Pancreas (tissue), 10 donors: Measurements from ENCODE around the gene CCDC28B. TPM values are rescaled to one million over a fixed set of nuclear protein-coding genes. Genes with fewer than 3 reads are reported as not detected.
"Not testable (repeated sequence)": the region's sequence is repeated elsewhere in the genome, so short reads cannot be mapped to it uniquely, and the experiment has no call there.

Experiments
- ATAC-seq, 4 donors: fragments of 200-7000 bp; cut with Tn5 transposase; one replicate each; pipeline versions ENCODE4 v1.8.0 to v1.9.1; 2020; ENCODE audit warnings: mild to moderate bottlenecking in 4 of 4, moderate library complexity in 4 of 4
- DNase-seq, 6 donors: peaks; one replicate each; pipeline ENCODE4 v3.0.0-alpha.2; 2020
- FAIRE-seq: peaks from 2 replicates; lab custom pipeline; 2012; peaks lifted over from hg19 to GRCh38; lab: Jason Lieb, UNC
- H3K27ac ChIP-seq, 4 donors: fragments of 200-600 bp; sonication (generic); 1 replicate in 3 of 4; 2 replicates in 1 of 4; pipeline versions ENCODE4 v1.5.0 to v1.8.0; 2020
- H3K27me3 ChIP-seq, 4 donors: fragments of 200-600 bp; one replicate each; pipeline ENCODE4 v1.8.0; 2021
- H3K36me3 ChIP-seq, 3 donors: fragments of 200-600 bp; sonication (generic) in 1 of 3; one replicate each; pipeline versions ENCODE4 v1.5.0 to v1.8.0; 2020 to 2021
- H3K4me1 ChIP-seq, 3 donors: fragments of 200-600 bp; one replicate each; pipeline ENCODE4 v1.8.0; 2021
- H3K4me3 ChIP-seq, 4 donors: fragments of 200-600 bp; sonication (generic) in 2 of 4; one replicate each; pipeline versions ENCODE4 v1.5.0 to v1.8.0; 2020 to 2021
- H3K9me3 ChIP-seq, 4 donors: fragments of 200-600 bp; one replicate each; pipeline ENCODE4 v1.8.0; 2021
- WGBS, 2 donors: extraction: QIAGEN DNeasy Blood & Tissue Kit; methylation state at CpG; one replicate each; pipeline ENCODE4 v1.1.7; 2013; 5-methylcytosine and 5-hydroxymethylcytosine counted together
- intact Hi-C, 3 donors: fragments of 100-400 bp; cut with DNase I; formaldehyde crosslinking; loops; one replicate each; pipeline versions ENCODE4 v1.11.1 to v1.14.2; 2022
- polyA plus RNA-seq, 2 donors: library from polyadenylated mRNA; stranded (reverse); fragments of 200-250 nt; gene quantifications; one replicate each; pipeline ENCODE4 v1.2.3, GENCODE V29; 2013
- total RNA-seq, 6 donors: library from RNA; stranded (reverse); fragmentation: NEBNext Ultra II Directional in 4 of 6; extraction: Animal tissue kit (Norgen Biotek cat#: 25700) in 4 of 6; gene quantifications; one replicate each; pipeline versions ENCODE4 v1.2.1 to v1.2.4, GENCODE V29; 2021 to 2023
- TF ChIP-seq, protein P1 (sequence below), 4 donors: fragments of 200-600 bp; sonication (generic) in 3 of 4; IDR thresholded peaks; one replicate each; pipeline versions ENCODE4 v1.5.0 to v1.8.0; 2021; ENCODE audit warnings: antibody characterized with exemption in 4 of 4
- donor health status: healthy with polysubstance abuse.
- donor health status: DM: no; HTN: no; CAD: no; lungs with moderate emphysema.
- donor health status: DM: no; HTN: no; CAD: no.
- donor health status: control.
- donor health status: control.
- donor health status: Bipolar disorder and iron deficiency.
- donor health status: DM: yes; HTN: yes; CAD: no.
- donor health status: DM: no; HTN: no; CAD: no.
- donor health status: DM: no; HTN: no; CAD: no.
- donor health status: DM: yes; HTN: yes; CAD: no.

The CCDC28B gene
- total and polyA plus RNA-seq, 8 donors: 1.6 to 8.5 (median 3.6) TPM

DNA sequence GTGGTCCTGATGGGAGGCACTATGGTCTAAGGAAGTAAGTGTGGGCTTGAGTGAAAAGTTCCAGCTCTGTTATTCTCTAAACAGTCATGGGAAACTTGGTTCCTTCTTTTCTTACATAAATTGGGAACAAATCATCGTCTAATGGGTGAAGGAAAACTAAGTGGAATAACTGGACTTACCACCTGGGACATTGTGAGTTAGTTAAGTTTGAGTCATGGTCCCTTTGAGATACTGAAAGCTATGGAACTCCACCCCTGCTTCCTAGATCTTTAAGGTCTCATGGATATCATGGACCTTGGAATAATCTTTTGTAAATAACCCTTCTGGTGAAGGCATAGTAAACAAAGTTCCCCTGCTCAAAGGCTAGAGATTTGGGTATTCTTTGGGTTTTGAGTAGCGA, 37.0 kb upstream of the CCDC28B start:
- Histone ChIP-seq H3K4me3 (no peak overlapping the region), H3K36me3 (peaks cover 3 to 43% (median 14%) of the 10 kb centered on the region in 3 donors), H3K27me3 (no peaks in the 10 kb centered on the region), H3K9me3 (no peaks in the 10 kb centered on the region), H3K27ac (no peak overlapping the region), H3K4me1 (peaks cover 0 to 3% (median 0%) of the 10 kb centered on the region in 3 donors)
- intact Hi-C loops: no loop called here
- no peak for FAIRE-seq
- no peak for DNase-seq
- peak; percentile 49 to 69 (median 64) for ATAC-seq
- 33 to 43% methylated on average over 2 of the region's 2 CpGs for WGBS, 2 donors
- TF ChIP-seq, protein P1, sequence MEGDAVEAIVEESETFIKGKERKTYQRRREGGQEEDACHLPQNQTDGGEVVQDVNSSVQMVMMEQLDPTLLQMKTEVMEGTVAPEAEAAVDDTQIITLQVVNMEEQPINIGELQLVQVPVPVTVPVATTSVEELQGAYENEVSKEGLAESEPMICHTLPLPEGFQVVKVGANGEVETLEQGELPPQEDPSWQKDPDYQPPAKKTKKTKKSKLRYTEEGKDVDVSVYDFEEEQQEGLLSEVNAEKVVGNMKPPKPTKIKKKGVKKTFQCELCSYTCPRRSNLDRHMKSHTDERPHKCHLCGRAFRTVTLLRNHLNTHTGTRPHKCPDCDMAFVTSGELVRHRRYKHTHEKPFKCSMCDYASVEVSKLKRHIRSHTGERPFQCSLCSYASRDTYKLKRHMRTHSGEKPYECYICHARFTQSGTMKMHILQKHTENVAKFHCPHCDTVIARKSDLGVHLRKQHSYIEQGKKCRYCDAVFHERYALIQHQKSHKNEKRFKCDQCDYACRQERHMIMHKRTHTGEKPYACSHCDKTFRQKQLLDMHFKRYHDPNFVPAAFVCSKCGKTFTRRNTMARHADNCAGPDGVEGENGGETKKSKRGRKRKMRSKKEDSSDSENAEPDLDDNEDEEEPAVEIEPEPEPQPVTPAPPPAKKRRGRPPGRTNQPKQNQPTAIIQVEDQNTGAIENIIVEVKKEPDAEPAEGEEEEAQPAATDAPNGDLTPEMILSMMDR (IDR thresholded peaks at IDR 0.05): no peak

DNA sequence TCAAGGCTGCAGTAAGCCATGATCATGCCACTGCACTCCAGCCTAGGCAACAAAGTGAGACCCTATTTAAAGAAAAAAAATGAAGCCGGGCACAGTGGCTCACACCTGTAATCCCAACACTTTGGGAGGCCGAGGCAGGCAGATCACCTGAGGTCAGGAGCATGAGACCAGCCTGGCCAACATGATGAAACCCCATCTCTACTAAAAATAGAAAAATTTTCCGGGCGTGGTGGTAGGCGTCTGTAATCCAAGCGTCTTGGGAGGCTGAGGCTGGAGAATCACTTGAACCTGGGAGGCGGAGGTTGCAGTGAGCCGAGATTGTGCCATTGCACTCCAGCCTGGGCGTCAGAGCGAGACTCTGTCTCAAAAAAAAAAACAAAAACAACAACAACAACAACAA, 34.8 kb upstream of the CCDC28B start:
- H3K27ac ChIP-seq, H3K9me3 ChIP-seq, ATAC-seq, DNase-seq, H3K27me3 ChIP-seq, FAIRE-seq, H3K4me3 ChIP-seq, H3K4me1 ChIP-seq, intact Hi-C loops: not testable (repeated sequence)
- 96 to 97% methylated on average over 10 of the region's 10 CpGs for WGBS, 2 donors
- peaks cover 3 to 41% (median 22%) of the 10 kb centered on the region in 3 donors for H3K36me3 ChIP-seq

DNA sequence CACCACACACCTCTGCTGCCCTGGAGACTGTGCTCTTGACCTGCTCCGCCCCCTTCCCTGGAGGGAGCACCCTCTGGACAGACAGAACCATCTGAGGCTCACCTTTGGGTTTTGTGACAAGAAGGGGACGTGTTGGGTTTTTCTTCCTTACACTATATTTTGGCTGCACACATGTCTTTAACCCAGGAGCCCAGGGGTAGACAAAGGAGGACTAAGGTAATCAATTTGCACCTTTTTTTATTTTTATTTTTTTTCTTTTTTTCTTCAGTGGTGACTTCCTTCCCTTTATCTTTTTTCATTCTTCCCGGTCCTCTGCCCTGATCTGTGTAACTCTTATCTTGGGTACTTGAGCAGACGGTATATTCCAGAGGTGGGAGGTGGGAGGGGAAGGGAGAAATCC, 29.4 kb upstream of the CCDC28B start:
- H3K9me3 ChIP-seq: no peaks in the 10 kb centered on the region
- no peak overlapping the region for H3K4me3 ChIP-seq
- ATAC-seq: no peak
- H3K27ac ChIP-seq: no peak overlapping the region
- 73 to 84% methylated on average over 4 of the region's 4 CpGs for WGBS, 2 donors
- no peak for FAIRE-seq
- H3K27me3 ChIP-seq: no peaks in the 10 kb centered on the region
- peaks cover 0 to 46% (median 16%) of the 10 kb centered on the region in 3 donors for H3K36me3 ChIP-seq
- H3K4me1 ChIP-seq: no peaks in the 10 kb centered on the region
- intact Hi-C loops: no loop called here
- TF ChIP-seq, protein P1 (IDR thresholded peaks at IDR 0.05): no peak
- no peak for DNase-seq

DNA sequence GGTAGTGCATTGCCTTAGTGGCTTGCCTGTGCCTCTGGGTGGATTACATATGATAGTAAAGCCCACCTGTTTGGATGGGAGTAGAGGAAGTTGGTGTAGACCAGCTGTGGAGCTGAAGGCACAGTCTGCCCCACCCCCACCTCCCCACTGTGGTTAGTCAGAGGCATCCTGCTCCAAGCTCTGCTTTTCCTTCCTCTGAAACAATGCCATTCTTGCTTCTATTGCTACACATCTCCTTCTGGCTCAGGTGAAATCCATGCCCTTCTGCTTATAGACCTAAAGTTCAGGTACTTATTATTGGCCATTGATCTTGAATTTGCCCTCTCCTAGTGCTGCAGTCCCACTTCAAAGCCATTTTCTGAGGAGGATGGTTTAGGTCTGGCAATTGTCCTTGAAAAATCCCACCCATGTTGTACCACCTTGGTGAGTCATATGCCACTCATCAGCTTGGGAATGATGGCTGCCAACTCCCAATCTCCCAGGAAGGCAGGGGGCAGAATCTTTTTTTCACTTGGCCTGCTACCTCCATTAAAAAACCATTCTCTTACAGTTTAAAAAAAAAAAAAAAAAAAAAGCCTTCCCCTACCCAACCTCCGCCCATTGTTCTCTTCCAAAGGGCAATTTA, 27.7 kb upstream of the CCDC28B start:
- 91 to 100% methylated on average over 1 of the region's 1 CpG for WGBS, 2 donors
- Histone ChIP-seq H3K4me3 (no peak overlapping the region), H3K9me3 (no peaks in the 10 kb centered on the region), H3K36me3 (peaks cover 0 to 32% (median 16%) of the 10 kb centered on the region in 3 donors), H3K4me1 (no peaks in the 10 kb centered on the region), H3K27ac (no peak overlapping the region), H3K27me3 (no peaks in the 10 kb centered on the region)
- TF ChIP-seq, protein P1 (IDR thresholded peaks at IDR 0.05): no peak
- ATAC-seq (no peak), DNase-seq (no peak), FAIRE-seq (no peak)
- intact Hi-C loops: no loop called here

DNA sequence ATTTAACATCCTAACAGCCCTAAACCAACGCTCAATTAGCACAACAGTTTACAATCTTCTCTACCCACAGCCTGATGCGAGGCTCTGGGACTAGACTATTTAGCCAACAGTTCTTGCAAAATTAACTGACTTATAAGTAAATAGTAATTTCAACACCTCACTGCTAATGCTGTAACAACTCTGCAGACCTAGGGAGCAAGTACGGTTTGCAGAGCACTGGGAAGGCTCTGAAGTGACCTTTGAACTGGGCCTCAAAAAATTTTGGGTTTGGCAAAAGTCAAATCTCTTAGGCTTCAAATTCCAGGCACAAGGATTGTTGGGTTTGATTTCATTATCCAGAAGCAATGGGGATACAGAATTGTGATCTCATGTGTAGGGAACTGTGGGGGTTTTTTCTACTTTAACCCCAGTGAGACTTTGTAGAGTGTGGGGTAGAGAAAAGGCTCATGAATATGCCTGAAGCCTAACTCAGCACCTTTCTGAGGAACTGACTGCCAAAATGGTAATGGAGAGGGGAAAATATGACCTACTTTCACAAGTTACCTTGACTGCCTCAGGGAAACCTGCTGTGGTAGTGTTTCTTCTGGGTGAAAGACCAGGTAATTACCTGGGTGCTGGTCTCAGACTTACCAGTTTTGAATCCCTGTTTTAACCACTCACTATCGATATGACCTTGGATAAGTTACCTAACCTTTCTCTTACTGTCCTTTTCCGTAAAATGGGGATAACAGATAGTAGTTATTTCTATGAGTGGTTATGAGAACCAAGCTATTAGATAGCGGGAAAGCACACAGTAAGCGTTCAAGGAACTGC, 21.8 kb upstream of the CCDC28B start:
- TF ChIP-seq, protein P1 (IDR thresholded peaks at IDR 0.05): no peak
- FAIRE-seq (no peak), DNase-seq (no peak), ATAC-seq (no peak)
- H3K36me3 ChIP-seq: peaks cover 0 to 4% (median 0%) of the 10 kb centered on the region in 3 donors
- peaks cover 0 to 16% (median 15%) of the 10 kb centered on the region in 3 donors for H3K4me1 ChIP-seq
- peak overlapping the region in 1 of 4 donors; percentile 80 for H3K4me3 ChIP-seq
- no peaks in the 10 kb centered on the region for H3K9me3 ChIP-seq
- no peaks in the 10 kb centered on the region for H3K27me3 ChIP-seq
- intact Hi-C loops: no loop called here
- H3K27ac ChIP-seq: peak overlapping the region; percentile 75 to 93 (median 82)
- 76 to 81% methylated on average over 7 of the region's 7 CpGs for WGBS, 2 donors
